ENCODE measurements around the gene LRRK2. TPM values are rescaled to one million over a fixed set of nuclear protein-coding genes. Genes with fewer than 3 reads are reported as not detected.

Gene LRRK2
- total and polyA plus RNA-seq, 3 donors from 2014 or later, result 3.4 to 6.2 (median 5.1) TPM

DNA sequence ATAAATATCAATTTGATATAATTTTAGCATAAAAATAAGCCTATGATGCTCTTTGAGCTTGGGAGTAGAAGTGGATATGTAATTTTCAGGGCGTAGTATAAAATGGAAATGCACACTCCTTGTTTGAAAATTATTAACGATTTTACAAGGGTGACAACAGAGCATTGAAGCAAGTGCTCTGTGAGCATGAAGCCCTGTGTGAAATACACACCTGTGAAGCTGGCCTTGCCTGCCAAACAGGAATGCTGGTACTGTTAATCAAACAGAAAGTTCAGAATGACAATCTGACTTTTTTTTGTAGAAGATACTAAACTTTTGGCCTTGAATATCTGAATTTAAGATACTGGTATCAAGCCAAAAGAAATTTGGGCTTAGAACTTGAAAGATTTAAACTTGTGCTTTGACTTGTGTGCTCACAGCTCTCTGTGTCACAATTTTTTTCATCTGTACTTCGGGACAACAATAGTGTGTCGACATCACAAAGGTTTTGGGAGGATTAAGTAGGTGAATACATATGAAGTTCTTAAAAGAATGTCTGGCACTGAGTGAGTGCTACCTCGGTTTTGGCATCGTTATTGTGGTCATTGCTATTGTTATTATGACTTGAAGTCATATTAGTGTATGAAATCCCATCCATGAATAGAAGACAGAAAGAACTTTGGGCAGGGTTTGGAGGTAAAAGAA, 47.3 kb downstream of the LRRK2 start:
- intact Hi-C loops (cut with DNase I; ENCODE audit: low total_unique reads), result no loop called here
- H3K4me3 ChIP-seq, result no peak overlapping the region
- H3K9me3 ChIP-seq, result no peaks in the 10 kb centered on the region
- no peak overlapping the region for H3K27ac ChIP-seq
- H3K36me3 ChIP-seq (ENCODE audit: low read depth, missing control alignments), result no peaks in the 10 kb centered on the region
- TF ChIP-seq POLR2A (IDR thresholded peaks at IDR 0.05), result no peak
- TF ChIP-seq, protein P1, sequence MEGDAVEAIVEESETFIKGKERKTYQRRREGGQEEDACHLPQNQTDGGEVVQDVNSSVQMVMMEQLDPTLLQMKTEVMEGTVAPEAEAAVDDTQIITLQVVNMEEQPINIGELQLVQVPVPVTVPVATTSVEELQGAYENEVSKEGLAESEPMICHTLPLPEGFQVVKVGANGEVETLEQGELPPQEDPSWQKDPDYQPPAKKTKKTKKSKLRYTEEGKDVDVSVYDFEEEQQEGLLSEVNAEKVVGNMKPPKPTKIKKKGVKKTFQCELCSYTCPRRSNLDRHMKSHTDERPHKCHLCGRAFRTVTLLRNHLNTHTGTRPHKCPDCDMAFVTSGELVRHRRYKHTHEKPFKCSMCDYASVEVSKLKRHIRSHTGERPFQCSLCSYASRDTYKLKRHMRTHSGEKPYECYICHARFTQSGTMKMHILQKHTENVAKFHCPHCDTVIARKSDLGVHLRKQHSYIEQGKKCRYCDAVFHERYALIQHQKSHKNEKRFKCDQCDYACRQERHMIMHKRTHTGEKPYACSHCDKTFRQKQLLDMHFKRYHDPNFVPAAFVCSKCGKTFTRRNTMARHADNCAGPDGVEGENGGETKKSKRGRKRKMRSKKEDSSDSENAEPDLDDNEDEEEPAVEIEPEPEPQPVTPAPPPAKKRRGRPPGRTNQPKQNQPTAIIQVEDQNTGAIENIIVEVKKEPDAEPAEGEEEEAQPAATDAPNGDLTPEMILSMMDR (IDR thresholded peaks at IDR 0.05), result no peak
- WGBS, 2 donors, result 82 to 86% methylated on average over 6 of the region's 6 CpGs
- H3K4me1 ChIP-seq, result no peaks in the 10 kb centered on the region
- H3K27me3 ChIP-seq, result no peaks in the 10 kb centered on the region
- no peak for DNase-seq

DNA sequence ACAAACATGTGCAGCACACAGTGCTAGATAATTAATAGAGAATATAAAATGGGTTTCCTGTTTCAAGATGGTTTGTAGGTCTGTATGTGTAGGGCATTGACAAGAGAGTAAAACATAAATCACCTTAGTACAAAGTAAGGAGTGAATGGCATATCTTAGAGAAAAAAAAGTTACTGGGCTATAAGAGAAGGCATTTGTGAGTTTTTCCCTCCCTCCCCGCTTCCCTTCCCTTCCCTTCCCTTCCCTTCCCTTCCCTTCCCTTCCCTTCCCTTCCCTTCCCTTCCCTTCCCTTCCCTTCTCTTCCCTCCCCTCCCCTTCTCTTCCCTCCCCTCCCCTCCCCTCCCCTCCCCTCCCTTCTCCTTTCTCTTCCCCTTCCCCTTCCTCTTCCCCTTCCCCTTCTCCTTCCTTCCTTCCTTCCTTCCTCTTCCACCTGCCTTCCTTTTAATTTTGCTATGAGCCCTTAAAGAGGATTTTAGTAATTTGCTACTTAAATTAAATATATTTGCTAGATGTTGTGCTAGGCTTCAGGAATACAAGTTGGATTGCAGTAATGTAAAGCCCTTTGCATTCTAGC, 57.1 kb downstream of the LRRK2 start:
- no peaks in the 10 kb centered on the region for H3K36me3 ChIP-seq (ENCODE audit: low read depth, missing control alignments)
- no peak overlapping the region for H3K27ac ChIP-seq
- H3K9me3 ChIP-seq, result no peaks in the 10 kb centered on the region
- no peak for TF ChIP-seq POLR2A (IDR thresholded peaks at IDR 0.05)
- TF ChIP-seq, protein P1 (IDR thresholded peaks at IDR 0.05), result no peak
- no peak for DNase-seq
- intact Hi-C loops (cut with DNase I; ENCODE audit: low total_unique reads), result no loop called here
- no peaks in the 10 kb centered on the region for H3K4me1 ChIP-seq
- H3K4me3 ChIP-seq, result no peak overlapping the region
- no peaks in the 10 kb centered on the region for H3K27me3 ChIP-seq
- WGBS, 2 donors, result 67 to 100% methylated on average over 1 of the region's 1 CpG

DNA sequence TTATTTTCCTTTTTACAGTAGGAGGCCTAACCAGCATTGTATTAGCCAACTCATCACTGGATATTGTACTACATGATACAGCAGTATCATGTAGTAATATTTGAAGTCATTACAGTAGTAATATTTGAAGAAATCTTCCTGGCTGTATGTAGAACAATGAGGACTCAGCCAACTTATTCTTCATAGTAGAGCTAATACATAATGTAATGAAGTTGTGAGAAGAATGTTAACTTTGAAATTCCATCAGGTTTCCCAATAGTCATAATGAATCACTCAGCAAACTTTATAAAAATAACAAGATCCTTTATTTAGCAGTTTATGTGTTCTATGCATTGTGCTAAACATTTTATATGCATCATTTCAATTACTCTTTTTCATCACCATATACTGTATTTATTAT, 61.8 kb downstream of the LRRK2 start:
- Histone ChIP-seq H3K9me3 (no peaks in the 10 kb centered on the region), H3K27me3 (no peaks in the 10 kb centered on the region), H3K4me3 (no peak overlapping the region), H3K36me3 (ENCODE audit: low read depth, missing control alignments) (no peaks in the 10 kb centered on the region), H3K4me1 (no peaks in the 10 kb centered on the region), H3K27ac (no peak overlapping the region)
- intact Hi-C loops (cut with DNase I; ENCODE audit: low total_unique reads), result no loop called here
- no peak for DNase-seq
- TF ChIP-seq, protein P1 (IDR thresholded peaks at IDR 0.05), result no peak
- TF ChIP-seq POLR2A (IDR thresholded peaks at IDR 0.05), result no peak

DNA sequence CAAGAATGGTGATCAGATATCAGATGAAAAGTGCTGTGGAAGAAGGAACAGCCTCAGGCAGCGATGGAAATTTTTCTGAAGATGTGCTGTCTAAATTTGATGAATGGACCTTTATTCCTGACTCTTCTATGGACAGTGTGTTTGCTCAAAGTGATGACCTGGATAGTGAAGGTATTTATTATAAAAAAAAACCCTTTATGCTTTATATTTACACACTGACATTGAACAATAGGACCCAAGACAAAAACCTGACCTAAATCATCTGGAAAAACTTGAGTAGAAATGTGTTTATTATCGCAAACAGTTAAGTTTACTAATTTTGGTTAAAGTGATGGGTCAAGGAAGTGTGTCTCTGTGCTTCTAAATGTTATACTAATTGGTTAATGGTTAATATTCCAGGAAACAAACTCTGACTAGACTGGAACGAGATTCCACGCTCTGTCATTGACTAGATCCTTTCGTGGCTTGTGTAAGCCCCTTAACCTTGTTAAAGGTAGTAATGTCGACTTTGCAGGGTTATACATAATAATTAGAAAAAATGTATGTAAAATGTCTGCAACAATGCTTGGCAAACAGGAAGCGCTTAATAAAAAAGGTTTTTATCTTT, 62.7 kb downstream of the LRRK2 start:
- 90 to 94% methylated on average over 7 of the region's 7 CpGs for WGBS, 2 donors
- TF ChIP-seq, protein P1 (IDR thresholded peaks at IDR 0.05), result no peak
- no peak for TF ChIP-seq POLR2A (IDR thresholded peaks at IDR 0.05)
- no peaks in the 10 kb centered on the region for H3K27me3 ChIP-seq
- H3K27ac ChIP-seq, result no peak overlapping the region
- DNase-seq, result no peak
- no peak overlapping the region for H3K4me3 ChIP-seq
- no peaks in the 10 kb centered on the region for H3K36me3 ChIP-seq (ENCODE audit: low read depth, missing control alignments)
- H3K9me3 ChIP-seq, result no peaks in the 10 kb centered on the region
- intact Hi-C loops (cut with DNase I; ENCODE audit: low total_unique reads), result no loop called here
- no peaks in the 10 kb centered on the region for H3K4me1 ChIP-seq
